Stomach smooth muscle (tissue), 2 donors: Measurements from ENCODE around the gene PRR35.
"Not testable (repeated sequence)": the region's sequence is repeated elsewhere in the genome, so short reads cannot be mapped to it uniquely, and the experiment has no call there.

Source experiments
- H3K27ac ChIP-seq: one replicate; pipeline ENCODE4 v1.7.0; 2013; ENCODE audit warnings: mild to moderate bottlenecking, low read length, inconsistent platforms
- H3K27me3 ChIP-seq, 2 donors: one replicate each; pipeline ENCODE4 v1.7.0; 2013; ENCODE audit warnings: low read length in 2 of 2; ENCODE audit not compliant: insufficient read depth in 2 of 2, control insufficient read depth in 1 of 2
- H3K36me3 ChIP-seq, 2 donors: one replicate each; pipeline ENCODE4 v1.7.0; 2013; ENCODE audit warnings: low read length in 2 of 2; ENCODE audit not compliant: control insufficient read depth in 2 of 2, insufficient read depth in 2 of 2
- H3K4me1 ChIP-seq: one replicate; pipeline ENCODE4 v1.7.0; 2013; ENCODE audit warnings: low read length; ENCODE audit not compliant: control insufficient read depth, insufficient read depth
- H3K4me3 ChIP-seq, 2 donors: one replicate each; pipeline ENCODE4 v1.7.0; 2013; ENCODE audit warnings: low read length in 2 of 2
- H3K9ac ChIP-seq, 2 donors: one replicate each; pipeline ENCODE4 v1.7.0; 2013; ENCODE audit warnings: low read length in 2 of 2, mild to moderate bottlenecking in 1 of 2
- H3K9me3 ChIP-seq, 2 donors: one replicate each; pipeline ENCODE4 v1.7.0; 2013; ENCODE audit warnings: low read length in 2 of 2; ENCODE audit not compliant: control insufficient read depth in 2 of 2
- donor health status: healthy.
- donor health status: Pancreatic carcinoma.

Gene PRR35

GRCh38 chr16:592518-593306 is 32.5 kb downstream of the PRR35 start:
- no peak overlapping the region for H3K27ac ChIP-seq
- no peak overlapping the region for H3K4me3 ChIP-seq
- no peaks in the 10 kb centered on the region for H3K9me3 ChIP-seq
- H3K36me3 ChIP-seq: peaks cover 0 to 5% of the 10 kb centered on the region in 2 donors
- H3K9ac ChIP-seq: no peak overlapping the region
- H3K4me1 ChIP-seq: peaks cover 37% of the 10 kb centered on the region
- H3K27me3 ChIP-seq: no peaks in the 10 kb centered on the region

- no peaks in the 10 kb centered on the region for H3K9me3 ChIP-seq
- no peak overlapping the region for H3K9ac ChIP-seq
- peaks cover 30% of the 10 kb centered on the region for H3K4me1 ChIP-seq
- H3K36me3 ChIP-seq: peaks cover 0 to 5% of the 10 kb centered on the region in 2 donors
- H3K27ac ChIP-seq: no peak overlapping the region
- H3K4me3 ChIP-seq: no peak overlapping the region
- no peaks in the 10 kb centered on the region for H3K27me3 ChIP-seq
Observed at GRCh38 chr16:593406-593805, 33.2 kb downstream of the PRR35 start.

- Histone ChIP-seq H3K27ac (no peak overlapping the region), H3K9me3 (no peaks in the 10 kb centered on the region), H3K4me1 (peaks cover 26% of the 10 kb centered on the region), H3K27me3 (no peaks in the 10 kb centered on the region), H3K4me3 (no peak overlapping the region), H3K36me3 (peaks cover 0 to 5% of the 10 kb centered on the region in 2 donors), H3K9ac (no peak overlapping the region)
Observed at GRCh38 chr16:593807-594206, 33.6 kb downstream of the PRR35 start.

GRCh38 chr16:595094-595528 is 34.9 kb downstream of the PRR35 start:
- H3K4me1 ChIP-seq: peaks cover 25% of the 10 kb centered on the region
- H3K27me3 ChIP-seq: no peaks in the 10 kb centered on the region
- H3K9ac ChIP-seq: no peak overlapping the region
- no peak overlapping the region for H3K27ac ChIP-seq
- no peaks in the 10 kb centered on the region for H3K9me3 ChIP-seq
- peaks cover 3 to 11% of the 10 kb centered on the region in 2 donors for H3K36me3 ChIP-seq
- no peak overlapping the region for H3K4me3 ChIP-seq

GRCh38 chr16:595942-596735 is 35.9 kb downstream of the PRR35 start:
- H3K27ac ChIP-seq: no peak overlapping the region
- H3K27me3 ChIP-seq: no peaks in the 10 kb centered on the region
- H3K36me3 ChIP-seq: peaks cover 4 to 13% of the 10 kb centered on the region in 2 donors
- H3K4me1 ChIP-seq: peaks cover 16% of the 10 kb centered on the region
- no peak overlapping the region for H3K9ac ChIP-seq
- H3K4me3 ChIP-seq: no peak overlapping the region
- no peaks in the 10 kb centered on the region for H3K9me3 ChIP-seq

GRCh38 chr16:596736-597060 is 36.5 kb downstream of the PRR35 start:
- Histone ChIP-seq H3K27me3 (no peaks in the 10 kb centered on the region), H3K4me3 (no peak overlapping the region), H3K9ac (no peak overlapping the region), H3K4me1 (peaks cover 12% of the 10 kb centered on the region), H3K27ac (no peak overlapping the region), H3K9me3 (no peaks in the 10 kb centered on the region), H3K36me3 (peaks cover 6 to 13% of the 10 kb centered on the region in 2 donors)

- not testable (repeated sequence) for H3K9me3 ChIP-seq, H3K4me1 ChIP-seq, H3K9ac ChIP-seq, H3K27me3 ChIP-seq, H3K27ac ChIP-seq, H3K4me3 ChIP-seq
- H3K36me3 ChIP-seq: peaks cover 6 to 13% of the 10 kb centered on the region in 2 donors
Observed at GRCh38 chr16:597655-598054, 37.5 kb downstream of the PRR35 start.

- H3K27me3 ChIP-seq: no peaks in the 10 kb centered on the region
- H3K27ac ChIP-seq: no peak overlapping the region
- no peaks in the 10 kb centered on the region for H3K9me3 ChIP-seq
- no peak overlapping the region for H3K4me3 ChIP-seq
- peaks cover 6 to 8% of the 10 kb centered on the region in 2 donors for H3K36me3 ChIP-seq
- H3K9ac ChIP-seq: no peak overlapping the region
- no peaks in the 10 kb centered on the region for H3K4me1 ChIP-seq
Observed at GRCh38 chr16:598823-599739, 38.9 kb downstream of the PRR35 start.

GRCh38 chr16:600781-601180 is 40.6 kb downstream of the PRR35 start:
- no peak overlapping the region for H3K4me3 ChIP-seq
- no peaks in the 10 kb centered on the region for H3K4me1 ChIP-seq
- peaks cover 6 to 10% of the 10 kb centered on the region in 2 donors for H3K36me3 ChIP-seq
- H3K27me3 ChIP-seq: no peaks in the 10 kb centered on the region
- H3K27ac ChIP-seq: no peak overlapping the region
- H3K9ac ChIP-seq: no peak overlapping the region
- no peaks in the 10 kb centered on the region for H3K9me3 ChIP-seq

- Histone ChIP-seq H3K4me3 (no peak overlapping the region), H3K9me3 (no peaks in the 10 kb centered on the region), H3K27ac (no peak overlapping the region), H3K36me3 (peaks cover 6 to 11% of the 10 kb centered on the region in 2 donors), H3K27me3 (no peaks in the 10 kb centered on the region), H3K4me1 (no peaks in the 10 kb centered on the region), H3K9ac (no peak overlapping the region)
Observed at GRCh38 chr16:603933-604332, 43.7 kb downstream of the PRR35 start.
